ENCODE measurements around the gene SLC39A1. TPM values are rescaled to one million over a fixed set of nuclear protein-coding genes. Genes with fewer than 3 reads are reported as not detected.
"Not testable (repeated sequence)": the region's sequence is repeated elsewhere in the genome, so short reads cannot be mapped to it uniquely, and the experiment has no call there.

SLC39A1 gene
- total RNA-seq, 1 donor from 2014 or later: 93.2 TPM

DNA sequence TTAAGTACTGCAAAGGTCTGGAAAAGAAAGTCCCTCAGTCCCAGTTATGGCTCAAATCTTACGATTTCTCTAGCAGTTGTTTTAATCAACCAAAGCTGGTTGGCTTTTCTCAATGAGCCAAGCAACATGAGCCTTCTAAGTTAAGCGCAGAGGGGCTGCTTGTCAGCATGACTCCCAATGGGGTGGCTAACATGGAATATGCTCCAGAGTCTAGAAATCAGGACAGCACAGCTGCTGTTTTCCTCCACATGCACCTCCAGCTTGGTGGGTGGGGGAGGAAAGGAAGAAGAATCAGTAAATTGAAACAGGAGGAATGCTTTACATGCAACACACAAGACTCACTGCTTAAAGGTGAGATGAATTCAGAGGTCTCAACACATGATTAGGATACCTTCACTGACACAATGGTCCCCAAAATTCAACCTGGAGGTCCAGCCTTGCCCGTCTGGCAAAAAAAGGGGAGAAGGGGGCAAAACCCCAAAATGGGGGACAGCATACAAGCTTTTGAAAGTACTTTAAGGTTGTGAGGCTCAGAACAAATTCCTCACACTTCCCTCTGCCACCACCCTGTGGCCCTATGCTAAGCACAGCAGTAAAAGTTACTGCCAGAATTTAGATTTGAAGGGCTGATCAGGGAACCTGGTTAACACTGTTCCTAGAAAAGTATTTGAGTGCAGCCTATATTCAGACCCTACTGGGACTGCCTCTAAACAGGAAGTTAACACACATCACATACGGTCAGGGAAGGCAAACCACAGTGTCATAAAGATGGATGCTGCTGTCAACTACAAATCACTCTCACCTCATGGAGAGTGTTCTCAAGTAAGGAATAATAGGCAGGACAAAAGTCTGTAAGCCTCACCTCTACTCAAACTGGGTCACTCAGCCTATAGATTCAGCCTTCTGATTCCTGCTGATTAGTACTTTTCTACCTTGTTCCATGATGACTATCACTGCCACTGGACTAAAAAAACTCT, 43.2 kb downstream of the SLC39A1 start:
- TF ChIP-seq, protein P1, sequence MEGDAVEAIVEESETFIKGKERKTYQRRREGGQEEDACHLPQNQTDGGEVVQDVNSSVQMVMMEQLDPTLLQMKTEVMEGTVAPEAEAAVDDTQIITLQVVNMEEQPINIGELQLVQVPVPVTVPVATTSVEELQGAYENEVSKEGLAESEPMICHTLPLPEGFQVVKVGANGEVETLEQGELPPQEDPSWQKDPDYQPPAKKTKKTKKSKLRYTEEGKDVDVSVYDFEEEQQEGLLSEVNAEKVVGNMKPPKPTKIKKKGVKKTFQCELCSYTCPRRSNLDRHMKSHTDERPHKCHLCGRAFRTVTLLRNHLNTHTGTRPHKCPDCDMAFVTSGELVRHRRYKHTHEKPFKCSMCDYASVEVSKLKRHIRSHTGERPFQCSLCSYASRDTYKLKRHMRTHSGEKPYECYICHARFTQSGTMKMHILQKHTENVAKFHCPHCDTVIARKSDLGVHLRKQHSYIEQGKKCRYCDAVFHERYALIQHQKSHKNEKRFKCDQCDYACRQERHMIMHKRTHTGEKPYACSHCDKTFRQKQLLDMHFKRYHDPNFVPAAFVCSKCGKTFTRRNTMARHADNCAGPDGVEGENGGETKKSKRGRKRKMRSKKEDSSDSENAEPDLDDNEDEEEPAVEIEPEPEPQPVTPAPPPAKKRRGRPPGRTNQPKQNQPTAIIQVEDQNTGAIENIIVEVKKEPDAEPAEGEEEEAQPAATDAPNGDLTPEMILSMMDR (IDR thresholded peaks at IDR 0.05): peak; percentile 49
- peaks cover 42% of the 10 kb centered on the region for H3K4me1 Mint-ChIP-seq (ENCODE audit: unreplicated experiment)
- no peaks in the 10 kb centered on the region for H3K27me3 Mint-ChIP-seq (ENCODE audit: unreplicated experiment)
- no peaks in the 10 kb centered on the region for H3K36me3 Mint-ChIP-seq (ENCODE audit: unreplicated experiment)
- H3K4me3 Mint-ChIP-seq (ENCODE audit: unreplicated experiment): peak overlapping the region; percentile 92
- no peak for DNase-seq (ENCODE audit: extremely low spot score, unreplicated experiment)
- no peaks in the 10 kb centered on the region for H3K9me3 Mint-ChIP-seq (ENCODE audit: unreplicated experiment)
- H3K27ac Mint-ChIP-seq (ENCODE audit: unreplicated experiment): peak overlapping the region; percentile 81

DNA sequence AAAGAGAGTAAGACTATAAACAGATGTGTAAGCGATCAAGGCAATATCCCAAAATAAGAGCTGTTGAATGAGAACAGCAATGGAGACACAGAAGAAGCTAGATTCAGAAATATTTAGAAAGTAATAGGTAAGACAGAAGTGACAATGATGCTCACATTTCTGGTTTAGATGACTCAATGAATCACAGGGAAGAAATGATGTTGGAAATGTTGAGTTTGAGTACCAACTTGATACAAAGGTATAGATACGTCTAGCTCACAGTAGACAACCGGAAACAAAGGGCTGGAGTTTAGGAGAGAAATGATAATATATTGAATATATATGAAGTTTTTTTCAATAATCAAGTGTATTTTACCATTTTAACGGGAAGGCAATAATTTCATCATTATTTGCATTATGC, 47.0 kb downstream of the SLC39A1 start:
- TF ChIP-seq, protein P1 (IDR thresholded peaks at IDR 0.05): no peak
- Mint-ChIP-seq H3K4me3 (ENCODE audit: unreplicated experiment) (no peak overlapping the region), H3K9me3 (ENCODE audit: unreplicated experiment) (no peaks in the 10 kb centered on the region), H3K4me1 (ENCODE audit: unreplicated experiment) (peaks cover 36% of the 10 kb centered on the region), H3K36me3 (ENCODE audit: unreplicated experiment) (no peaks in the 10 kb centered on the region), H3K27ac (ENCODE audit: unreplicated experiment) (no peak overlapping the region), H3K27me3 (ENCODE audit: unreplicated experiment) (no peaks in the 10 kb centered on the region)
- no peak for DNase-seq (ENCODE audit: extremely low spot score, unreplicated experiment)

DNA sequence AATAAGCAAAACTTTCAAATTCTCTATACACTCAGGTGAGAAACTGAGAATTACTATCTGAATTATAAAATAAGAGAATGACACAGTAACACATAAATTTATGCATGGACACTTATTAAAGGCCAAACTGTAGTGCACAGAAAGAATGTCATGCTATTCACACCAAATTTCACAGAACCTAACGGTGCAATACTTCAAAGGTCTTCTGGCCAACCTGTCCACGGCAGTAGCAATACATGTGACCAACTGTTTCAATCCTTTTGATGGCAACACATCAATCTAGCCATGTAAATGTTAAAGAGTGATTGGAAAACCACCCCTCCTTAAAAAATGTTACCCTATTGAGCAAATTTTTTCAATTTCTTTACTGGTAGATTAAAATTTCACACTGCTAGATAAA, 51.0 kb downstream of the SLC39A1 start:
- no peaks in the 10 kb centered on the region for H3K9me3 Mint-ChIP-seq (ENCODE audit: unreplicated experiment)
- H3K36me3 Mint-ChIP-seq (ENCODE audit: unreplicated experiment): peaks cover 3% of the 10 kb centered on the region
- TF ChIP-seq, protein P1 (IDR thresholded peaks at IDR 0.05): no peak
- no peak overlapping the region for H3K27ac Mint-ChIP-seq (ENCODE audit: unreplicated experiment)
- H3K4me3 Mint-ChIP-seq (ENCODE audit: unreplicated experiment): no peak overlapping the region
- DNase-seq (ENCODE audit: extremely low spot score, unreplicated experiment): no peak
- H3K4me1 Mint-ChIP-seq (ENCODE audit: unreplicated experiment): peaks cover 8% of the 10 kb centered on the region
- H3K27me3 Mint-ChIP-seq (ENCODE audit: unreplicated experiment): no peaks in the 10 kb centered on the region

DNA sequence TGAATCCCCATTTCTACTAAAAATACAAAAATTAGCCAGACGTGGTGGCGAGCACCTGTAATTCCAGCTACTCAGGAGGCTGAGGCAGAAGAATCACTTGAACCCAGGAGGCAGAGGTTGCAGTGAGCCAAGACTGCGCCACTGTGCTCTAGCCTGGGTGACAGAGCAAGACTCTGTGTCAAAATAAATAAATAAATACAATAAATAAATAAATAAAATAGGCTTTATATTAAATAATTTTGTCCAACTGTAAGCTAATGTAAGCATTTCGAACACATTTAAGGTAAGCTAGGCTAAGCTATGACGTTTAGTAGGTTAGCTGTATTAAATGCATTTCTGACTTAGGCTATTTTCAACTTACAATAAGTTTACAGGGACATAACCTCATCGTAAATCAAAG, 52.8 kb downstream of the SLC39A1 start:
- H3K4me1 Mint-ChIP-seq (ENCODE audit: unreplicated experiment): peaks cover 10% of the 10 kb centered on the region
- H3K4me3 Mint-ChIP-seq (ENCODE audit: unreplicated experiment); H3K36me3 Mint-ChIP-seq (ENCODE audit: unreplicated experiment); H3K27me3 Mint-ChIP-seq (ENCODE audit: unreplicated experiment); H3K9me3 Mint-ChIP-seq (ENCODE audit: unreplicated experiment); DNase-seq (ENCODE audit: extremely low spot score, unreplicated experiment); H3K27ac Mint-ChIP-seq (ENCODE audit: unreplicated experiment): not testable (repeated sequence)

Small RNAs within 50 kb of the gene (microRNA-seq; reads per million reads assigned to microRNA genes)
- not detected for gene MIR6737 (ENCODE audit: unreplicated experiment)

Other genes starting within 250 kb of the SLC39A1 start
- gene INTS3, start 235.5 kb downstream of the SLC39A1 start, total RNA-seq: 62.7 and 65.9 TPM in 2 replicates
- 9.9 and 11.9 TPM in 2 replicates for gene SLC27A3, start 188.1 kb downstream of the SLC39A1 start, total RNA-seq
- 63.2 and 66.7 TPM in 2 replicates for gene GATAD2B, start 40.6 kb downstream of the SLC39A1 start, total RNA-seq
- gene DENND4B, start 16.8 kb downstream of the SLC39A1 start, total RNA-seq: 48.0 and 53.1 TPM in 2 replicates
- 29.4 and 41.9 TPM in 2 replicates for gene CRTC2, start 4.9 kb downstream of the SLC39A1 start, total RNA-seq
- 9.3 and 11.1 TPM in 2 replicates for gene CREB3L4, start 4.4 kb upstream of the SLC39A1 start, total RNA-seq
- gene JTB, start 14.1 kb upstream of the SLC39A1 start, total RNA-seq: 138 and 143 TPM in 2 replicates
- 153 and 162 TPM in 2 replicates for gene RAB13, start 22.8 kb upstream of the SLC39A1 start, total RNA-seq
- gene RPS27, start 27.2 kb upstream of the SLC39A1 start, total RNA-seq: 1,646 and 1,797 TPM in 2 replicates
- gene NUP210L, start 191.5 kb upstream of the SLC39A1 start, total RNA-seq: not detected in 2 replicates
- 194 TPM in 2 replicates for gene TPM3, start 228.6 kb upstream of the SLC39A1 start, total RNA-seq
- not detected in 2 replicates for gene CFAP141, start 242.8 kb upstream of the SLC39A1 start, total RNA-seq